Measurements from ENCODE around the gene IMMP2L.
"Not testable (repeated sequence)": the region's sequence is repeated elsewhere in the genome, so short reads cannot be mapped to it uniquely, and the experiment has no call there.

IMMP2L gene

DNA sequence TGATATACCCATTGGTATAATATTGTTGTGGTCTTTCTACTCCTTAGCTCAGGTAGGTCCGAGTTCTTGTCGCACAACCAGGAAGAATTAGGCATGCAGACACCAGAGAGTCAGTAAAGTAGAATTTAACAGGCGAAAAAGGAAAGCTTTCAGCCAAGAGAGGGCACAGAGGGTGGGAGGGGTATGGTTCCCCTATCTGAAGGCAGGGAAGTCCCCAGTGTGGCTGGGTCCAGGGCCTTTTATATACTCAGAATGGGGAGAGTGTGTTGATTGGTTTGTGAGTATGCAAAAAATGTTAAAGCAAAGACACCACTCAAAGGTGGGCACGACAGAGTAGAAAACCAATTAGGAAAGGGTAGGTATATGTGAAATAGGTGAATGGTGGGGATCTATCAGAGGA is 53.9 kb downstream of the IMMP2L start:
- DNase-seq (ENCODE audit: low read depth) = no peak

GRCh38 chr7:111505422-111505821 is 56.9 kb downstream of the IMMP2L start:
- not testable (repeated sequence) for DNase-seq (ENCODE audit: low read depth)

DNA sequence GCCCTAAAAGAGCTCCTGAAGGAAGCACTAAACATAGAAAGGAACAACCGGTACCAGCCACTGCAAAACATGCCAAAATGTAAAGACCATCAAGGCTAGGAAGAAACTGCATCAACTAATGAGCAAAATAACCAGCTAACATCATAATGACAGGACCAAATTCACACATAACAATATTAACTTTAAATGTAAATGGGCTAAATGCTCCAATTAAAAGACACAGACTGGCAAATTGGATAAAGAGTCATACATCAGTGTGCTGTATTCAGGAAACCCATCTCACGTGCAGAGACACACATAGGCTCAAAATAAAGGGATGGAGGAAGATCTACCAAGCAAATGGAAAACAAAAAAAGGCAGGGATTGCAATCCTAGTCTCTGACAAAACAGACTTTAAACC is 60.5 kb downstream of the IMMP2L start:
- DNase-seq (ENCODE audit: low read depth) = not testable (repeated sequence)

- peak; percentile 0 for DNase-seq (ENCODE audit: low read depth)
These were observed 63.3 kb downstream of the IMMP2L start for GRCh38 chr7:111499027-111499426.

GRCh38 chr7:111498391-111499007 is 63.8 kb downstream of the IMMP2L start:
- DNase-seq (ENCODE audit: low read depth) = no peak

- DNase-seq (ENCODE audit: low read depth) = no peak
These were observed 67.0 kb downstream of the IMMP2L start for GRCh38 chr7:111495173-111495810.

DNA sequence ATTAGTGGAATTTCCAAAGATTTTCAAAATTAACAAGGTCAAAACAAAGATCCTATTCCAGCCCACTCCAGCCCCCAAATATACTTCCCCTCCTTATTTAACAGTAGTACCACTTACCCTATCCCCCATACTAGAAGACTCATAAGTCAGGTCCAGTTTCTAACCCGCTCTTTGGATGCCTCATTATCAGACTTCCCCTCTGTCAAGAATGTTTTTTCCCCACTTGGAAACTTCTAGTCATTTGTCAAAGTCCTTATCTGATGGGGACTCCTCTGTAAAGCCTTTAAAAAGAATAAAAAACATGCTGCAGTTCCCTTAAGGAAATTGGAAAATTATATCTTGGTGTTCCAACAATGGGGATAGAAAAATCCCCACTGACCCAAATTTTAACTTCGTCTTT is 70.1 kb downstream of the IMMP2L start:
- DNase-seq (ENCODE audit: low read depth) = no peak

- DNase-seq (ENCODE audit: low read depth) = no peak
These were observed 75.7 kb downstream of the IMMP2L start for GRCh38 chr7:111486472-111487142.

DNA sequence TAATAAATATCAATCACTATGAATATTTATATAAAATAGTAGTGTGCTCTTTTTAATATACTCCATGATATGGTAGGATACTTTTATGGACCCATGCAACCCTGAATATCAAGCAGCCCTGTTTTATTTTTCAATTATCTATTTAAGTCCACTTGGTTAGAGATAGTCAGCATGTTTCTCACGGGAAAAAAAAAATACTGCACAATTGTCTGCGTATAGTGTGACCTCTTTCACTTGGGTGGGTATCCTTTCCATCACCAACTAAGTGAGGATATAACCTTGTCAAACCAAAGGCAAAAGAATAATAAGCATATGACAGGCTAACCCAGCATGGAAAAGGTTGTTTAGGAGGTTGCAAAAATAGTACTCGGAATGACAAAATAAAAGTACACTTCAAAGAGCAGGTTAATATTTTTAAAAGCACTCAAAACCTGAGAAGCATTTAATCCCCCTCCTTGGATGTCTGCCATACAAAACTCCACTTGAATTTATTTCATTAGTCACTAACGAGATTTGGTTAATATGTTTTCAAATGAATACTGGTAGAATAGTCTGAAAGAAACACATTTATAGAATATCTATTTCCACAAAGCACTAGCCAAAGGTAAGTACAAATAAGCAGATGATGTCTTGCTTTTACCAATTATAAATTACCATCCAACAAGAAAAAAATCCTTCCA is 76.5 kb downstream of the IMMP2L start:
- DNase-seq (ENCODE audit: low read depth) = no peak

GRCh38 chr7:111483078-111483477 is 79.2 kb downstream of the IMMP2L start:
- no peak for DNase-seq (ENCODE audit: low read depth)

DNA sequence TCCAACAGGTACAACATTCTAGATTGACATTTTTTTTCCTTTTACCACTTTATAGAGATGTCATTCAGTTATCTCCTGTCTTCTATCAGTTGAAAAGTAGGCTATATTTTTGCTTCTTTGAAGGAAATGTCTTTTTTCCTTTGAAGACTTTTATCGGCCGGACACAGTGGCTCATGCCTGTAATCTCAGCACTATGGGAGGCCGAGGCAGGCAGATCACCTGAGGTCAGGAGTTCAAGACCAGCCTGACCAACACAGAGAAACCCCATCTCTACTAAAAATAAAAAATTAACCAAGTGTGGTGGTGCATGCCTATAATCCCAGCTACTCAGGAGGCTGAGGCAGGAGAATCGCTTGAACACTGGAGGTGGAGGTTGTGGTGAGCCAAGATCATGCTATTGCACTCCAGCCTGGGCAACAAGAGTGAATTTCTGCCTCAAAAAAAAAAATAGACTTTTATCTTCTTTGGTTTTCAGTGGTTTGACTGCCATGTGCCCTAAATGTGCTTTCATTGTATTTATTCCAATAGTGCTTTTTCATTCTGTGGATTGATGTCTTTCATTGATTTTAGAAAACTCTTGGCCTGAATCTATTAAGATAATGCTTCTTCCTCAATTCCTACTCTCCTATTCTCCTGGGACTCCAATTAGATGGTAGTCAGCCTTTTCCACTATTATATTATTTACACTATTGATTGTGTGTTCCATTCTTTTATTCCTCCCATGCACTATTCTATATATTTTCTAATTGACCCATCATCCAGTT is 84.6 kb downstream of the IMMP2L start:
- DNase-seq (ENCODE audit: low read depth) = no peak

DNA sequence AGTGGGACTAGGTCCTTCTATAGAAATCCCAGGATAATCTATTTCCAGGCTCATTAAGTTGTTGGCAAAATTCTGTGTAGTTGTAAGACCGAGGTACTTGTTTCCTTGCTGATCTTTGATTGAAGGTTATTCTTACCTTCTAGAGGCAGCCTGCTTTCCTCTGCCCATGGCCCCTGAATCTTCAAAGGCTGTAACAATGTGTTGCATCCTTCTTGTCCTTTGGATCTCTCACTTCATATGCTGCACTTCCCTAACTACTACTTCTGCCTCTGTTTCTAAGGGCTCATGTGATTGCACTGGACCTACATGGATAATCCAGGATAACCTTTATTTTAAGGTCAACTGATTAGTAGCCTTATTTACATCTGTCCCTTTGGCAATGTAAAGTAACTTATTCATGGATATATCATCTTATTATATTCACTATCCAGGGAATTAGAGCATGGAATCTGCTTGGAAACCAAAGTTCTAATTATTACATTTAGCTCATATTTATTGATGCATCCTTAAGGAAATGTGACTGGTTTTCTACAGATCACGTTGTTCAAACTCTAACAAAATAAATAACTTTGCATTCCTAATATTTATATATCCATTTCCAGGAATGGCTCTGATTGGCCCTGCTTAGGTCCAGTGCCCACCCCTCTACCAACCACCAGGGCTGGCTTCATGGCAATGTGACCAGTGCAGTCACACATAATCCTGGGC is 85.6 kb downstream of the IMMP2L start:
- no peak for DNase-seq (ENCODE audit: low read depth)

DNA sequence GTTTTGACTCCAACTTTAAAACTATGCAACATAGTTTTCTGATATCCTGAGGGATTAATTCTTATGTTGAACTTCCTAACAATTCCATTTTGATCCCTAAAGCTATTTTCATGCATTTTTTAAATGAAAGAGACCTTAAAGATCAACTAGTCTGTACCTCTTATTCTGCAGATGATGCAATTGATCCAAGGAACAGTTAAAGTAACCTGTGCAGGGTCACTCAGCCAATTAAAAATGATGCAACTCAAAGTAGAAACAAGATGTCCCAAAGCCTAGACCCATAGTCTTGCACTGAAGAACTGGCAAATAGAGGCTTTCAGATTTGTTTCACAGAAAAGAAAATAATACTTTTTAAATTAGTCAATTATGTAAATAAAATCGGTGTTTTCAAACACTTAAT is 86.3 kb downstream of the IMMP2L start:
- no peak for DNase-seq (ENCODE audit: low read depth)

DNA sequence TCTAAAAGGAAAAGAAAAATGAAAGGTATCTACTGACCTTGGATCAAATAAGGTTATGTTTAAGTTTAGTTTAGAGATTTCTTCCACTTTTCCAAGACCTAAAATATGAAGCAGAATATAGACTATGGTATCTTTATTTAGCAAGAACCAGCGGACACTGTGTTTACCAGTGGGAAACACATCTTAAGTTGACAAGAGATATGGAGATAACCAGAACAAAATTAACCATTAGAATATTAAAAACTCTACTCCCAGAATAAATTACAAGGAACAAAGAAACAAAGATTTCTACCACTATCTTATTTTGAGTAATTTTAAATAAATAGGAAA is 86.9 kb downstream of the IMMP2L start:
- DNase-seq (ENCODE audit: low read depth) = no peak

- no peak for DNase-seq (ENCODE audit: low read depth)
These were observed 87.4 kb downstream of the IMMP2L start for GRCh38 chr7:111474723-111475418.

- no peak for DNase-seq (ENCODE audit: low read depth)
These were observed 88.7 kb downstream of the IMMP2L start for GRCh38 chr7:111473449-111474198.

GRCh38 chr7:111470998-111471397 is 91.3 kb downstream of the IMMP2L start:
- no peak for DNase-seq (ENCODE audit: low read depth)

DNA sequence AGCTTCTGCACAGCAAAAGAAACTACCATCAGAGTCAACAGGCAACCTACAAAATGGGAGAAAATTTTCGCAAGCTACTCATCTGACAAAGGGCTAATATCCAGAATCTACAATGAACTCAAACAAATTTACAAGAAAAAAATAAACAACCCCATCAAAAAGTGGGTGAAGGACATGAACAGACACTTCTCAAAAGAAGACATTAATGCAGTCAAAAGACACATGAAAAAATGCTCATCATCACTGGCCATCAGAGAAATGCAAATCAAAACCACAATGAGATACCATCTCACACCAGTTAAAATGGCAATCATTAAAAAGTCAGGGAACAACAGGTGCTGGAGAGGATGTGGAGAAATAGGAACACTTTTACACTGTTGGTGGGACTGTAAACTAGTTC is 92.4 kb downstream of the IMMP2L start:
- DNase-seq (ENCODE audit: low read depth) = not testable (repeated sequence)

GRCh38 chr7:111465774-111466173 is 96.5 kb downstream of the IMMP2L start:
- not testable (repeated sequence) for DNase-seq (ENCODE audit: low read depth)

DNA sequence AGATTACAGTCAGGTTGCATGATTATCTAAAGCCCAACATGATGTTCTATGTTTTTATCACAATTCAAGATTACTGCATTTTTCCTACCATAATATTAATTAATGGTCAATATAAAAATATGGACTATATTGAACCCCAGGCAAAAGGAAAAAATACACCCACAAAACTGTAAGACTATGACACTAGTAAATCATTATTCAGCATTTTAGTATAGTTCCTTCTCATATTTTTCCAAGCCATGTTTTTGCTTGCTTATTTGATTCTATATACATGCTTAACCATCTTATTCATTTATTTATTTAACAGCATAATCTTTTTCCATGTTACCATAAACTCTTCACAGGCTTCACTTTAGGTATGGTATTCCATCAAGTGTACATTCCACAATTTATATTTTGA is 101.6 kb downstream of the IMMP2L start:
- DNase-seq (ENCODE audit: low read depth) = no peak
